ENCODE measurements around the gene PGGT1B. TPM values are rescaled to one million over a fixed set of nuclear protein-coding genes. Genes with fewer than 3 reads are reported as not detected.

PGGT1B gene
- polyA plus RNA-seq, 6 donors from 2014 or later, result 23.2 to 56.5 (median 34.4) TPM

- no peak for ATAC-seq (ENCODE audit: low read depth in 2 of 2)
- Mint-ChIP-seq H3K4me1 (no peaks in the 10 kb centered on the region), H3K4me3 (no peak overlapping the region)
Measured at GRCh38 chr5:115191474-115192031, 71.1 kb downstream of the PGGT1B start.

GRCh38 chr5:115190388-115190787, 72.3 kb downstream of the PGGT1B start:
- no peaks in the 10 kb centered on the region for H3K4me1 Mint-ChIP-seq
- no peaks in the 10 kb centered on the region for H3K36me3 Mint-ChIP-seq
- no peak overlapping the region for H3K27ac Mint-ChIP-seq
- ATAC-seq (ENCODE audit: low read depth in 2 of 2) (no peak), DNase-seq (no peak)
- peaks cover 15 to 45% (median 29%) of the 10 kb centered on the region in 3 donors for H3K27me3 Mint-ChIP-seq
- H3K9me3 Mint-ChIP-seq, result no peaks in the 10 kb centered on the region
- H3K4me3 Mint-ChIP-seq, result no peak overlapping the region

More at GRCh38 chr5:115191474-115192031, 71.1 kb downstream of the PGGT1B start:
- H3K27me3 Mint-ChIP-seq, result peaks cover 15 to 41% (median 22%) of the 10 kb centered on the region in 3 donors
- peak overlapping the region in 1 of 6 donors; percentile 37 for H3K27ac Mint-ChIP-seq
- peaks cover 0 to 5% of the 10 kb centered on the region in 2 donors for H3K36me3 Mint-ChIP-seq
- H3K9me3 Mint-ChIP-seq, result no peaks in the 10 kb centered on the region
- DNase-seq, result no peak

- no peaks in the 10 kb centered on the region for H3K4me1 Mint-ChIP-seq
- H3K27ac Mint-ChIP-seq, result no peak overlapping the region
- no peak overlapping the region for H3K4me3 Mint-ChIP-seq
- peaks cover 19 to 50% (median 35%) of the 10 kb centered on the region in 3 donors for H3K27me3 Mint-ChIP-seq
- no peak for ATAC-seq (ENCODE audit: low read depth in 2 of 2)
- no peaks in the 10 kb centered on the region for H3K36me3 Mint-ChIP-seq
- no peak for DNase-seq
- H3K9me3 Mint-ChIP-seq, result peaks cover 0 to 2% (median 0%) of the 10 kb centered on the region in 7 donors
Measured at GRCh38 chr5:115189866-115190265, 72.8 kb downstream of the PGGT1B start.

- ATAC-seq (ENCODE audit: low read depth in 2 of 2) (no peak), DNase-seq (no peak)
- no peaks in the 10 kb centered on the region for H3K4me1 Mint-ChIP-seq
- H3K27me3 Mint-ChIP-seq, result peaks cover 38 to 68% (median 52%) of the 10 kb centered on the region in 3 donors
- no peak overlapping the region for H3K27ac Mint-ChIP-seq
- peaks cover 0 to 5% (median 2%) of the 10 kb centered on the region in 7 donors for H3K9me3 Mint-ChIP-seq
- no peak overlapping the region for H3K4me3 Mint-ChIP-seq
- H3K36me3 Mint-ChIP-seq, result no peaks in the 10 kb centered on the region
Measured at GRCh38 chr5:115186794-115187193, 75.9 kb downstream of the PGGT1B start.

GRCh38 chr5:115184770-115185169, 77.9 kb downstream of the PGGT1B start:
- H3K9me3 Mint-ChIP-seq, result peaks cover 0 to 12% (median 2%) of the 10 kb centered on the region in 7 donors
- no peak overlapping the region for H3K4me3 Mint-ChIP-seq
- H3K27me3 Mint-ChIP-seq, result peaks cover 41 to 72% (median 61%) of the 10 kb centered on the region in 3 donors
- H3K4me1 Mint-ChIP-seq, result peaks cover 9 to 12% (median 9%) of the 10 kb centered on the region in 3 donors
- no peak overlapping the region for H3K27ac Mint-ChIP-seq
- ATAC-seq (ENCODE audit: low read depth in 2 of 2), result no peak
- DNase-seq, result no peak
- peaks cover 0 to 5% of the 10 kb centered on the region in 2 donors for H3K36me3 Mint-ChIP-seq

DNA sequence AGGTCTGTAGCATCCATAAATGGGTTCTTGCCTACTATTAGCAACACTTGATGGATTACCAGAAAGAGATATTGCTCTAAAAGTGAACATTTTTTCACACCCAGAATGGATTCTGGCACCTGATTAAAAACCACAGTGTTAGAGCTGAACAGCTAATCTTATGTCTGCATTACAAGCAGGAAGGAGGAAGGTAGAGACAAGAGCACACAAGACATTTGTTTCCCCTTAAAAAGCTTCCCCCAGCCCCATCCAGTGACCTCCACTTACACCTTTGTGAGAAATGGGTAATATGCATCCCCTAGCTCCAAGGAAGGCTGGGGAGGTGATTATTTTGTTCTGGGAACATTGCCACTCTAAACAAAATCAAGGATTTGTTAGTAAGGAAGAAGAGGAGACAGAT, 80.9 kb downstream of the PGGT1B start:
- peaks cover 71 to 85% (median 83%) of the 10 kb centered on the region in 3 donors for H3K27me3 Mint-ChIP-seq
- peaks cover 0 to 12% (median 2%) of the 10 kb centered on the region in 7 donors for H3K9me3 Mint-ChIP-seq
- DNase-seq (no peak), ATAC-seq (ENCODE audit: low read depth in 2 of 2) (no peak)
- no peak overlapping the region for H3K27ac Mint-ChIP-seq
- H3K4me1 Mint-ChIP-seq, result peaks cover 9 to 25% (median 14%) of the 10 kb centered on the region in 3 donors
- peaks cover 0 to 6% of the 10 kb centered on the region in 2 donors for H3K36me3 Mint-ChIP-seq
- H3K4me3 Mint-ChIP-seq, result peak overlapping the region in 2 of 8 donors; percentile 52 to 72

- Mint-ChIP-seq H3K27ac (peak overlapping the region in 5 of 6 donors; percentile 33 to 91 (median 69)), H3K27me3 (peaks cover 73 to 83% (median 75%) of the 10 kb centered on the region in 3 donors), H3K4me1 (peaks cover 9 to 25% (median 14%) of the 10 kb centered on the region in 3 donors), H3K9me3 (peaks cover 0 to 12% (median 2%) of the 10 kb centered on the region in 7 donors), H3K4me3 (peak overlapping the region; percentile 73 to 96 (median 88)), H3K36me3 (peaks cover 0 to 6% of the 10 kb centered on the region in 2 donors)
- DNase-seq (peak; percentile 27), ATAC-seq (ENCODE audit: low read depth in 2 of 2) (peak; percentile 69 to 75)
Measured at GRCh38 chr5:115180165-115180709, 82.4 kb downstream of the PGGT1B start.

DNA sequence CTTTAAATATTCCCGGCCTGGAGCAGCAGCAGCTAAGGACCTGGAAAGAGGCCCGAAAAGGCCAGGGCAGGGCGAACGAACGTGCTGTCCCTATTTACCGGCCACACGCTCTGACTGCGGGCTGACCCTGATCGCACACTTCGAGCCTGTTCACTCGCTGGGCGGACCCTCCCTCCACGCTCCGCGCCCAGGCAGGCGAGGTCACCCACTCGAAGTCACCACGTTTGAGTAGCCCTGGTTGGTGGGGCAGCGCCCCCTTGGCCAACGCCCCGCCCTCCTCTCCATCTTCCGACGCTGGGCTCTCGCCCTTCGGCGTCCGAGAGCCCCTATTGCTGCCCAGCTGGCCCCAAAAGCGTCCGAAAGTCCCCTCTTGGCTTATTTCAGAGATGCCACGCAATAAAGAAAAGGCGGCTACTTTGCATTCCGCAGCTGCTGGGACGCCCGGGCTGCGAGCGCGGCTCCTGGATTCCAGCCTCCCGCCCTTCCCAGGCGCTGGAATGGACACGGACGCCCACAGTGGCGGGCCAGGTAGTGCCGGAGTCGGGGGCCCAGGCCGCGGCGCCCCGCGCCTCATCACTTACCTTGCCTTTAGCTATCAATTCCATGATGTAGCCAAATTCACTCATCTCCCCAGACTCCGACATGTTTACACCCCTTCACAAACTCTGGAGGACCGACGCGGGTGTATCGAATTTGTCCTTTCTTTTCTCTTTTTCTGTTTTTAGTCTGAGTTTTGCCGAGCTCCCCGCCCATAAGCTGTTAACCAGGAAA, 83.1 kb downstream of the PGGT1B start:
- H3K27me3 Mint-ChIP-seq, result peaks cover 70 to 82% (median 71%) of the 10 kb centered on the region in 3 donors
- H3K9me3 Mint-ChIP-seq, result peaks cover 0 to 12% (median under 1%) of the 10 kb centered on the region in 7 donors
- peak overlapping the region; percentile 73 to 96 (median 88) for H3K4me3 Mint-ChIP-seq
- peak overlapping the region in 4 of 6 donors; percentile 33 to 91 (median 68) for H3K27ac Mint-ChIP-seq
- peak; percentile 32 to 36 for ATAC-seq (ENCODE audit: low read depth in 2 of 2)
- peaks cover 9 to 25% (median 14%) of the 10 kb centered on the region in 3 donors for H3K4me1 Mint-ChIP-seq
- no peak for DNase-seq
- peaks cover 0 to 6% of the 10 kb centered on the region in 2 donors for H3K36me3 Mint-ChIP-seq

- ATAC-seq (ENCODE audit: low read depth in 2 of 2), result no peak
- Mint-ChIP-seq H3K4me1 (peaks cover 9 to 25% (median 14%) of the 10 kb centered on the region in 3 donors), H3K27me3 (peaks cover 70 to 79% (median 71%) of the 10 kb centered on the region in 3 donors), H3K36me3 (peaks cover 0 to 6% of the 10 kb centered on the region in 2 donors), H3K9me3 (peaks cover 0 to 12% (median 0%) of the 10 kb centered on the region in 7 donors), H3K27ac (no peak overlapping the region), H3K4me3 (peak overlapping the region in 6 of 8 donors; percentile 29 to 89 (median 80))
- no peak for DNase-seq
Measured at GRCh38 chr5:115179030-115179393, 83.7 kb downstream of the PGGT1B start.

GRCh38 chr5:115170929-115171510, 91.7 kb downstream of the PGGT1B start:
- DNase-seq (no peak), ATAC-seq (ENCODE audit: low read depth in 2 of 2) (no peak)
- Mint-ChIP-seq H3K4me3 (peak overlapping the region; percentile 79 to 91 (median 86)), H3K27ac (peak overlapping the region in 1 of 6 donors; percentile 26), H3K9me3 (peaks cover 8 to 22% (median 18%) of the 10 kb centered on the region in 7 donors), H3K27me3 (peaks cover 44 to 76% (median 48%) of the 10 kb centered on the region in 3 donors), H3K4me1 (peaks cover 4 to 18% (median 9%) of the 10 kb centered on the region in 3 donors), H3K36me3 (peaks cover 9 to 15% of the 10 kb centered on the region in 2 donors)

GRCh38 chr5:115170134-115170928, 92.3 kb downstream of the PGGT1B start:
- H3K4me1 Mint-ChIP-seq, result peaks cover 4 to 18% (median 9%) of the 10 kb centered on the region in 3 donors
- peaks cover 10 to 22% (median 20%) of the 10 kb centered on the region in 7 donors for H3K9me3 Mint-ChIP-seq
- H3K36me3 Mint-ChIP-seq, result peaks cover 9 to 15% of the 10 kb centered on the region in 2 donors
- DNase-seq (peak; percentile 19), ATAC-seq (ENCODE audit: low read depth in 2 of 2) (peak; percentile 15 to 24)
- H3K27ac Mint-ChIP-seq, result peak overlapping the region in 1 of 6 donors; percentile 26
- peaks cover 44 to 81% (median 46%) of the 10 kb centered on the region in 3 donors for H3K27me3 Mint-ChIP-seq
- H3K4me3 Mint-ChIP-seq, result peak overlapping the region; percentile 83 to 92 (median 86)

- Mint-ChIP-seq H3K9me3 (peaks cover 11 to 29% (median 26%) of the 10 kb centered on the region in 7 donors), H3K27ac (peak within 1 kb of the TSS in 5 of 6 donors; percentile 78 to 96 (median 85)), H3K27me3 (peaks cover 40 to 86% (median 41%) of the 10 kb centered on the region in 3 donors), H3K36me3 (peaks cover 11 to 15% of the 10 kb centered on the region in 2 donors), H3K4me1 (peaks cover 4 to 18% (median 9%) of the 10 kb centered on the region in 3 donors), H3K4me3 (peak within 1 kb of the TSS; percentile 83 to 92 (median 86))
- ATAC-seq (ENCODE audit: low read depth in 2 of 2) (peak; percentile 91 to 93), DNase-seq (peak; percentile 91)
Measured at GRCh38 chr5:115169487-115170133, 93.1 kb downstream of the PGGT1B start, which contains the start of gene TRIM36. Gene TRIM36, minus strand, starts transcription at chr5:115169908. Its CDS starts 274 bp downstream, at chr5:115169634.
